Fibroblast of the aortic adventitia (primary cell): Measurements from ENCODE around the gene AKAP10. TPM values are rescaled to one million over a fixed set of nuclear protein-coding genes. Genes with fewer than 3 reads are reported as not detected.

ENCODE experiments used
- DNase-seq: peaks from one replicate; pipeline ENCODE4 v3.0.0-alpha.2; 2010; ENCODE audit warnings: low read depth
- H3K4me3 ChIP-seq: 2 replicates; pipeline ENCODE4 v1.5.1; 2011; ENCODE audit warnings: low read depth, mild to moderate bottlenecking, control low read depth, low read length, moderate library complexity
- total RNA-seq: library from RNA; depleted of rRNA; stranded (reverse); fragments of >200 nt; gene quantifications from 2 replicates; pipeline ENCODE4 v1.2.3, GENCODE V29; 2012; ENCODE audit warnings: low replicate concordance
- TF ChIP-seq, protein P1 (sequence below): IDR thresholded peaks from 2 replicates; pipeline ENCODE4 v1.5.1; 2011; ENCODE audit warnings: mild to moderate bottlenecking, low read length, control low read depth, inconsistent platforms; ENCODE audit not compliant: insufficient read depth

AKAP10 gene
- total RNA-seq, 1 donor: 26.8 TPM

- peak; percentile 70 for DNase-seq
Observed at GRCh38 chr17:20010099-20010863, 32.7 kb upstream of the AKAP10 start.

DNA sequence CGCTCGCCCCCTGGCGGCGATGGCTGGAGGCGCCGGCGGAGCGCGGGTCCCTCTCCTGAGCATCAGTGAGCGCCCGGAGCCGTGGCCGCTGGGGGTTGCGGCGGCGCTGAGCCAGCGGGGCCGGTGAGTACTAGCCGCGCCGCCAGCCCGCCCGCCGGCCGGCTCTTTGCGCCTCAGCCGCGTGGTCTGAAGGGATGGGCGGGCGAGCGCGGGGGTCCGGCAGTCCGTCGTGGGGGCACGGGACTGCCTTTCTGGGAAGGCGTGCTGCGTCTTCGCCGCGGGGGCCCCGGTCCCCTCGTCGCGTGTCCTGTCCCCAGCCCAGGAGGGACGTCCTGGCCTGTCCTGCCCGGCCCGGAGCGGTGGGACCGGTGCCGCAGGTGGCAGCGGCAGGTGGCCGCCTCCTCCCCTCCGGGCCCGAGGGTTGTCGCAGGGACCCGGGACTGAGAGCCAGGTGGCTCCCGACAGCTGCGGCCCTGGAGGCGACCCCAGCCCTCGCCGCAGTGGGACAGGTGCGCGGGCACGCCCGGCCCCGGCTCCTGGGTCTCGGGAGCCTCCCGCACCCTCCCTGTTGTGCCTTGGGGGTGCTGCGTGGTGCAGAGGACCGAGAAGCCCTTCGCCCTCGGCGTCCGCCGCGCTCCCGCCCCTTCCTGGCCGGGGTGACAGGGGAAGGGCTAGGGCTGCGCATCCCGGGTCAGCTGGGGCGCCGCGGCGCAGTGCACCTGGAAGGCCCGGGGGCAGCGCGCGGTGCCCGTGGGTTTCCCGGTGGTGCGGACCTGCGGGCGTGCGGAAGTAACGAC is 31.9 kb upstream of the AKAP10 start, which contains the start of gene SPECC1:
TSS of gene SPECC1 (plus strand) at position 58 of the 797 bp plus-strand sequence. CDS start 87,293 bp downstream, outside the sequence.
- H3K4me3 ChIP-seq: peak within 1 kb of the TSS; percentile 76
- TF ChIP-seq, protein P1, sequence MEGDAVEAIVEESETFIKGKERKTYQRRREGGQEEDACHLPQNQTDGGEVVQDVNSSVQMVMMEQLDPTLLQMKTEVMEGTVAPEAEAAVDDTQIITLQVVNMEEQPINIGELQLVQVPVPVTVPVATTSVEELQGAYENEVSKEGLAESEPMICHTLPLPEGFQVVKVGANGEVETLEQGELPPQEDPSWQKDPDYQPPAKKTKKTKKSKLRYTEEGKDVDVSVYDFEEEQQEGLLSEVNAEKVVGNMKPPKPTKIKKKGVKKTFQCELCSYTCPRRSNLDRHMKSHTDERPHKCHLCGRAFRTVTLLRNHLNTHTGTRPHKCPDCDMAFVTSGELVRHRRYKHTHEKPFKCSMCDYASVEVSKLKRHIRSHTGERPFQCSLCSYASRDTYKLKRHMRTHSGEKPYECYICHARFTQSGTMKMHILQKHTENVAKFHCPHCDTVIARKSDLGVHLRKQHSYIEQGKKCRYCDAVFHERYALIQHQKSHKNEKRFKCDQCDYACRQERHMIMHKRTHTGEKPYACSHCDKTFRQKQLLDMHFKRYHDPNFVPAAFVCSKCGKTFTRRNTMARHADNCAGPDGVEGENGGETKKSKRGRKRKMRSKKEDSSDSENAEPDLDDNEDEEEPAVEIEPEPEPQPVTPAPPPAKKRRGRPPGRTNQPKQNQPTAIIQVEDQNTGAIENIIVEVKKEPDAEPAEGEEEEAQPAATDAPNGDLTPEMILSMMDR: peak; percentile 63
- peak; percentile 47 for DNase-seq

More at GRCh38 chr17:20010099-20010863, 32.7 kb upstream of the AKAP10 start:
- TF ChIP-seq, protein P1: peak; percentile 69
- peak overlapping the region; percentile 47 for H3K4me3 ChIP-seq

- TF ChIP-seq, protein P1: no peak
- DNase-seq: peak; percentile 38
- peak overlapping the region; percentile 76 for H3K4me3 ChIP-seq
Observed at GRCh38 chr17:20009052-20009301, 31.3 kb upstream of the AKAP10 start.

- TF ChIP-seq, protein P1: no peak
- H3K4me3 ChIP-seq: peak overlapping the region; percentile 76
- DNase-seq: no peak
Observed at GRCh38 chr17:20008242-20009051, 30.8 kb upstream of the AKAP10 start.

GRCh38 chr17:19996502-19996901 is 18.9 kb upstream of the AKAP10 start:
- TF ChIP-seq, protein P1: no peak
- no peak overlapping the region for H3K4me3 ChIP-seq
- no peak for DNase-seq

- DNase-seq: no peak
- no peak overlapping the region for H3K4me3 ChIP-seq
- TF ChIP-seq, protein P1: no peak
Observed at GRCh38 chr17:19996086-19996485, 18.5 kb upstream of the AKAP10 start.
